ENCODE results near the gene TACR1. TPM values are rescaled to one million over a fixed set of nuclear protein-coding genes. Genes with fewer than 3 reads are reported as not detected.

The TACR1 gene
- total and polyA plus RNA-seq, 2 of the 8 experiments (the other 6 are each of a cell fraction or from before 2014, with no cell fraction given) = 0.09 to 0.37 TPM

- TF ChIP-seq CHD7 (IDR thresholded peaks at IDR 0.05; ENCODE audit: insufficient replicate concordance, low read length) (no peak), SIRT6 (IDR thresholded peaks at IDR 0.05; ENCODE audit: low read length) (no peak), MAFK (IDR thresholded peaks at IDR 0.05; ENCODE audit: low read depth, low read length) (no peak), POLR2A (IDR thresholded peaks at IDR 0.05; ENCODE audit: control extremely low read depth in 1 of 2, low read depth in 2 of 2, low read length in 2 of 2) (no peak), EP300 (IDR thresholded peaks at IDR 0.05; ENCODE audit: borderline replicate concordance in 1 of 2, low read depth in 2 of 2, low read length in 2 of 2) (no peak), KDM4A (IDR thresholded peaks at IDR 0.05; ENCODE audit: low read depth, low read length, severe bottlenecking) (no peak), KDM5A (IDR thresholded peaks at IDR 0.05; ENCODE audit: low read length) (no peak), EGR1 (IDR thresholded peaks at IDR 0.05; ENCODE audit: borderline replicate concordance, low read depth, low read length) (no peak), TBP (IDR thresholded peaks at IDR 0.05; ENCODE audit: low read depth, low read length) (no peak), ATF2 (IDR thresholded peaks at IDR 0.05; ENCODE audit: low read length) (no peak), SP4 (IDR thresholded peaks at IDR 0.05; ENCODE audit: low read length) (no peak)
Measured at GRCh38 chr2:75094405-75094804, 104.9 kb downstream of the TACR1 start (continued).

All from H1 (cell line).